GM21576 (cell line): ENCODE results near the gene MRPS31.

Source experiments
- ATAC-seq: cut with Tn5 transposase; IDR thresholded peaks from one replicate; pipeline ENCODE4 v1.9.1; 2021; ENCODE audit warnings: mild to moderate bottlenecking, moderate library complexity; ENCODE audit not compliant: unreplicated experiment

Gene MRPS31

DNA sequence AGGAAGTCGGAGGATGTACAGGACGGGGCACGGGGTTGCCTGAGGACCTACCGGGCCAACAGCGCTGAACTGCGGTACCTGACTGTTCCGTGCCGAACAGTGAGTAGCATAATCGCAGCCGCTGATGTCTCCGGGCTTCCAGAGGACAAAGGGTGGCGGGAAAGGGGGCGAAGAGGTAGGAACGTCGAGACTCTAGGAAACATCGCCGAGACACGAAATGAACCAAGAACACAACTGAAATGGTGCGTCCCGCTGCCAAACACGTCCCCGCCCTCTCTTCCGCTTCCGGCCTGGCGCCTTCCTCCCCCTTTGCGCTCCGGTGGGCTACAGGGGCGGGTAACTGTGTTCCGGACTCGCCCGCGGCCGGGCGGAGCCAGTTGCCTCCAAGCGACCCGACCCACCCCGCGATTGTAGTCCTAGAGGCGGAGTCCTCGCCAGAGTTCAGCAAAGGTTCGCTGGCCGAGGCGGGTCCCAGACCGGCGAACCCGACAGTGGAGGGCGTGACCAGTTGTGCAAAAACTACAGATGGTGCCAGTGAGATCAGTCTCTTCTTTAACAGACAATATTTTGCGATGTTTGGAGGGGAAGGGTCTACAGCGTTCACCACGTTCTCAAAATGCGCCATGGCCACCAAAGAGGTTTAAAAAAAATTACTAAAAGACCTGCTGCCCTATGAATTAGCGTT is at the start of gene MRPS31:
Gene MRPS31 (minus strand): TSS at position 257 of the 685 bp plus-strand sequence. CDS start 54 bp downstream, at position 203.
- ATAC-seq, result peak; percentile 96

- no peak for ATAC-seq
Measured at GRCh38 chr13:40819797-40820315, 48.9 kb upstream of the MRPS31 start.

DNA sequence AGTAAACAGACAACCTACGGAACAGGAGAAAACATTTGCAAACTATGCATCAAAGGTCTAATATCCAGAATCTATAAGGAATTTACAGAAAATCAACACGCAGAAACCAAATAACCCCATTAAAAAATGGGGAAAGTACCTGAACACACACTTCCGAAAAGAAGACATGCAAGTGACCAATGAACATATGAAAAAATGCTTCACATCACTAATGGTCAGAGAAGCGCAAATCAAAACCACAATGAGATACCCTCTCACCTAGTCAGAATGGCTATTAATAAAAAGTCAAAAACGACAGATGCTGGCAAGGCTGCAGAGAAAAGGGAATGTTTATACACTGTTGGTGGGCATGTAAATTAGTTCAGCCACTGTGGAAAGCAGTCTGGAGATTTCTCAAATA is 47.9 kb upstream of the MRPS31 start:
- no peak for ATAC-seq

- no peak for ATAC-seq
Measured at GRCh38 chr13:40814803-40815202, 43.8 kb upstream of the MRPS31 start.

DNA sequence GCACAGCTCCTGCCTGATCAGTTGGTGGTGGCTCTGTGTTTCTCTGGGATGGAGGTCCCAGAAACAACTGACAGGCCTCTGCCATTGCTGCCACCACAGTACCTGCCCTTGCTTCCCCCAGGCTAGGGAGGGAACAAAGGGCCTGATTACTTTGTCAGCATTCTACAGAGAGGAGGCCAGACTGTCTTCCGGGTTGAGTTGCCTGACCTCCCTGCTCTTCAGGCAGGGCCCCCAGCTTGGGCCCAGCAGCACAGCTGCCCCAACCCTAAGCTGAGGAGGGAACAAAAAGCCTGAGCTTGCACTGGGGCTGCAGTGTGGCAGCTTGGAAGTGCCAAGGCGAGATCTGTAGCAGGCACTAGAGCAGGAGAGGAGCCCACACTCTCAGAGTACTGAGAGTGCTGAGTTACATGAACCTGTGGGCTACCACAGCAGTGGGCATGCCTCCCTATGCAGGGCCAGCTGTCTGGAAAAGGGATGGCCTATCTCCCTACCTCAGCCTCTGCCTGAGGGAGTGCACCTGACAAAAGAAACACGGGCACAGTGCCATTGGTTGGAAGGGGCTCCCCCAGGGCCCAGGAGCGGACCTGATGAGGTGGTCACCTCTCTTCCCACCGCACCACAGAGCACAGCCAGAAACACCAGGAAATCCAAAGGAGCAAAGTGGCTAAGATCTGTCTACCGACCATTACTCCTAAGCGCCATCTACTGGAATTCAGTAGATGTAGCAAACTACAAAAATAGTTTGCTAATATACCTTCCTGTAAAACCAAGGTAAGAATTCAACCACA is 42.9 kb upstream of the MRPS31 start:
- no peak for ATAC-seq

DNA sequence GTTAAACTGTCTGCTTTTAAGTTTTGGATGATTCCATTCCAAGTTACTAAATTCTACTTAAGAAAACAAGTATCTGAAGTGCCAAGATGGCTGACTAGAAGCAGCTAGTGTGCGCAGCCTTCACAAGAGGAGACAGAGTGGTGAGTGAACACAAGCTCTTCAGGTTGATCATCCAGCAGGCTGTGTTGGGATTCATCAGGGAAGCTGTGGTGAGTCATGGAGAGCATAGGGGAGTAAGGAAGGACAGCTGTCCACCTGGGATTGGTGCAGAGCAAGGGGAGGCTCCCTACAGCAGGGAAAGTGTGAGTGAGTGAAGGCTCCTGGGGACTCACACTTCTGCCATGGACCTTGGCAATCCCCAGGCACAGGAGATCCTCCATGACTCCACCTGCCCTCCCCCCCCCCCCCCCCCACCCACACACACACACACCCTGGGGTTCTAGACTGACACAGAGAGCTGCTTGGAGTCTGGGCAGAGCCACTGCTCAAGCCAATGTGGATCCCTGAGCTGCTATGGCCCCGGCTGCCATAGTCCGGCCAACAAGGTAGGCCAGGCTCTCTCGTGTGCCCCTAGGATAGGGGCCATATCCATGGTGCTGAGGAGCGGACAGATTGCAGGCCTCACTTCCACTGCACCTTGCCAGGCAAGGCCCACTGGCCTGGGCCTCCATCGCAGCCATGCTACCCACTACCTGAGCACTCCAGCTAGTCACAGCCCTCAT is 41.9 kb upstream of the MRPS31 start:
- ATAC-seq, result no peak

DNA sequence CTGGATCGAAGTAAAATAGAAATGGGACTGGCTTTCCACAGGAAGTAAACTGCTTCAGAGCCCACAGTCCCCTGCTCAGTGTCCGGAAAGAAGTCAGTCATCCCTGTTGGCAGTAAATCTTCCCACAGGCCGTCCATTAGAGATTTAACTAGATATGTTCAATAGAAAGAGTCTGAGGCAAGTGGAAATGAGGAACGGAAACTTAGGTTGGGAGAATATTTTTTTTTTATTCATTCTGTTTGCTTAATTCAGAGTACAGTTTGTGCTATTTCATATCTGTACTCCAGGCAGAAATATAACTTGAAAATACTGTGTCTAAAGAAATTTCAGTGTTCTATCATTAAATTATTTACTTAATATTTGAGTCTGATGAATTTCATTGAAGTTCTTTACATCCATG is 41.1 kb upstream of the MRPS31 start:
- ATAC-seq, result no peak

DNA sequence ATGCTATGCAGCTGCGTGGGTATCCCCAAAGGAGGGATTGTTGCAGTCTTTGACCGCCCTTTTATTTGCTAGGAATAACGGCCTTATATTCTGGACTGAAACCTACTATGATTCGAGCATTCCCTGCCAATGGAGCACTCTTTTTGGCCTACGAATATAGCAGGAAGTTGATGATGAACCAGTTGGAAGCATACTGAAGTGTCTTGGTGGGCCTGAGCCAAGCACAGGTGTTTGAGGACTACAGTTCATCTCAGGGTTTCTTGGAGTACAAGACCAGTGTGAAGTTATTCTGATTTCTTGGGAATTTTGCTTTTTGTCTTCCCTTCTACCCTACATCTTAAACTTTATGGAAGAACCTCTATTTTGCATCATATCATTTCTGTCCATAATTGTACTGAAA is 38.5 kb upstream of the MRPS31 start:
- no peak for ATAC-seq

GRCh38 chr13:40806241-40806640 is 35.3 kb upstream of the MRPS31 start:
- no peak for ATAC-seq

GRCh38 chr13:40803316-40803715 is 32.3 kb upstream of the MRPS31 start:
- no peak for ATAC-seq

DNA sequence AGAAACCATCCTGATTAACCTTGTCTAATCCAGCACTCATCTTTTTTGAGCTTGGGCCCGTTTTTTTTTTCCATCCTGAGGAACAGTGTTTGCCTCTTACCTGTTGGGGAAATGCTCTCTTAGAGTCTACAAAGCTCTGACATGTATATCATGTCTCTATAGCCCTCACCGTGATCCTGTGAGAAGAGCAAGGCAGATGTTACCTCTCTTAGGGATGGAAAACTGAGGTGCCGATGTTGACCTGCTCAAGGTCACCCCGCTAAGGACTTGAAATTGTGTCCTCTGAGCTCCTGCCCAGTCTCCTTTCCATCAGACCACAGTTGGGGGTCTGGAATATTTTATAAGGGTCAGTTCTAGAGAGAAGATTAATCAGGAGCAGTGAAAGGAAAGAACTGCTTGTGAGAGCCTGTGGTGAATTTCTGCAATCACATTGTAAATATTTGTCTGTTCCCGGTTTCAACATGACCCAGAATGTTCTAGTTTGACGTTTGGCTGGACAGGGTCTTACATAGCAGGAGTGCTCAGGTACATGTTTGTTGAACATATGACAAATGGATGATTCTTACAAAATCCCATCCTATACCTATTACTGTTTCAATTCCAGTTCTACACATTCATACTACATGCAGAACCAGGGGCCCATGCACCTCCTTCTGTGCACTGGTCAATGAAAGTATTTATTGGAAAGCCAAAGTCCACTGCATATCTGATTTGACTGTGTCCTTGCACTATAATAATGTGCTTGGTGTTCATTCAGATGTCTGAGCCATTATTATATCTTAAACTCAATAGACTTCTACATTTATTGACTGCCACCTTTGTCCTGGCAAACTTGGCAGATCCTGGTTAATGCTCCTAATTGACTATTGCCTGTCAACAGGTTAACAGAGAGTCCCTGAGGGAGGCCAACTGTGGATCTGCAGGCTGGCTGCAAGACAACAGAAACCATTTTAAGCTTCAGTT is 30.5 kb upstream of the MRPS31 start:
- ATAC-seq, result no peak

DNA sequence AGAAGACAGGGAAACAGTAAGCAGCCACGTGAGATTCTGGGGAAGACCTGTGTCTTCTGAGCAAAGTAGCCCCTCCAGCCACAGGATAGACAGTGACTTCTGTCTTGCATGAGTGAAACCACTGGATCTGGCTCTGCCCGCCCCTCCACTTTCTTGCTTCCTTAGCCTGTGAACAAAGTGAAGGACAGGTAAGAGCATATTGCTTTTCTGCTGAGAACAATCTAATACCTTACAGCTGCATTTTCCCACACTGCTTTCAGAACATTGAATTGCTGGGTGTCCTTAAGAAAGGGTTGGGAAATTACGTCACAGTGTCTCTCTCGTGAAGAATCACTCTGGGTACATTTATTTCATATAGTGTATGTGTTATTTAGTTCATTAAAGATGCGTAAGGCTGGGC is 29.6 kb upstream of the MRPS31 start:
- ATAC-seq, result no peak

- no peak for ATAC-seq
Measured at GRCh38 chr13:40799508-40799907, 28.5 kb upstream of the MRPS31 start.

DNA sequence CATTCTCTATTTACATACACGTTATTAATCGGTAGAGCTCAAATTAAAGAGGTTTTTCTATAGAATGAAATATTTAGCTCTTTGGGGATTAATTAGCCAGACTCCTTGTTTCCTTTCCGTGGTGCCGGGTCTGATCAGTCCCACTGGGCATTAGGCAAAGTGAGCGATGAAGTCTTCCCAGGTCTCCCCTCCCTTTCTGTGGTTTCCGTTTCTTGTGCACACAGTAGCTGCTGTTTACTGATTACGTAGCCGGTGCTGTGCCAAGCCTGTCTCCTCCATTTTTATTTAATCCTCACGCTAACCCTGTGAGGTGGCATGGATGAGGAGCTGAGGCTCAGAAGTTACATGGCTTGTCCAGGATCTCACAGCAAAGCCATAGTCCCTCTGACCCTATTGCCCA is 27.4 kb upstream of the MRPS31 start:
- ATAC-seq, result no peak

DNA sequence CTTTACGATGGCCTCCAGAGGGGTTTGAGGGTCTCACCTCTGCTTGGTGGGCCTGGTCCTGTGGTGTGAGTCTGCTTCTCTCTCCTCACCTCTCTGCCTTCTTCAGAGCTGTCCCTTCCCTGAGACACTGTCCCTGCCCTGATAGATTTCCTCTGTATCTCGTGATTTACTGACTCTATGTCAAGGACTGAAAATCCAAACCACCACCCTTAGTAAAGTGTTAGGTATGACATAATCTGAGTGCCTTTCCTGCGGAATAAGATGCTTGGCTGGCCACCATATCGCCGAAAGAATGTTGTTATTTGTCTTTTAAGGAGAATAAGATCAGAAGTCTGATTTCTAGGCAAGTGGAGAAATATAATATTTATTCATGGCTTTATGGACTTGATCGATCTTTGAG is 25.7 kb upstream of the MRPS31 start:
- ATAC-seq, result no peak

DNA sequence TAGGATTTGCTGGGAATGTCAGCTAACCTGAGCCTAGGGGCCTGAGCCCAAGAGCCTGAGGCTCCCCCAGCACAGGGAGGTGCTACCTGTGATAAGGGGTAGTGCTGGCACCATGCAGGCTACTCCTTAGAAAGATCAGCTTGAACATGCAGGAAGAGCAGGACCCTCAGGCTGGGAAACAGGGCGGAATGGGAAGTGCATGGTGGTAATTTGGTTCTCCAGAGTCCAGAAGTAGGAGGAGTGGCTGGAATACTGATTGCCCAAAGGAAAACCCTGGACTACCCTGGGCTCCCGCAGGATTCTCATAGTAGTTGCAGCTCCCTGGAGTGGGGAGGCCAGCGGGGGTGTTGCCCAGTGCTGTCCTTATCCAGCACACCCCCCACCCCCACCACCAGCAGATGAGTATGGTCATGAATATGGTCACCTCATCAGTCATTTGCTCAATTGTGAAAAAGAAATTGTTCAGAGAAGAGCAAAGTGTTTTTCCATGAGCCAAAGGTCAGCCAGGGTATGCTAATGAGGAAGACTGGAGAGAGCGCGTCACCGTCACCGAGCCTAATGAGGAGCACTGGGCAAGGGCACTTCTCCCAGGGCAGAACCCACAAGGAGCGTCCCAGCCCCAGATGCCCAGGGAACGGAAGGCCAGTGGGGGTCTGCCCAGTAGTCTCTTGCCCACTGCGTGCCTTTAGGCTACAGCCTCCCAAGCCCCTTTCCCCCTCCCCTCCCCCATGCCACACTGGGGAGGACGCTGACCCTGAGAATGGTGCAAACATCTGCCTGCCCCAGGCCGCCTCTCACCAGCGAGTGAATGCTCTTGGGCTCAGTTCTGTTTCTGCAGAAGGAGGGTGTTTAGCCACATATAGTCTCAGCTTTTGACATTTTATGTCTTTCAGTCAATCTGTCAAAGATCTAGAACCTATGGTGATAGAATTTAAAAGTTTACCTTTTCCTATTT is 23.7 kb upstream of the MRPS31 start:
- ATAC-seq, result no peak

GRCh38 chr13:40793339-40793738 is 22.3 kb upstream of the MRPS31 start:
- ATAC-seq, result no peak

DNA sequence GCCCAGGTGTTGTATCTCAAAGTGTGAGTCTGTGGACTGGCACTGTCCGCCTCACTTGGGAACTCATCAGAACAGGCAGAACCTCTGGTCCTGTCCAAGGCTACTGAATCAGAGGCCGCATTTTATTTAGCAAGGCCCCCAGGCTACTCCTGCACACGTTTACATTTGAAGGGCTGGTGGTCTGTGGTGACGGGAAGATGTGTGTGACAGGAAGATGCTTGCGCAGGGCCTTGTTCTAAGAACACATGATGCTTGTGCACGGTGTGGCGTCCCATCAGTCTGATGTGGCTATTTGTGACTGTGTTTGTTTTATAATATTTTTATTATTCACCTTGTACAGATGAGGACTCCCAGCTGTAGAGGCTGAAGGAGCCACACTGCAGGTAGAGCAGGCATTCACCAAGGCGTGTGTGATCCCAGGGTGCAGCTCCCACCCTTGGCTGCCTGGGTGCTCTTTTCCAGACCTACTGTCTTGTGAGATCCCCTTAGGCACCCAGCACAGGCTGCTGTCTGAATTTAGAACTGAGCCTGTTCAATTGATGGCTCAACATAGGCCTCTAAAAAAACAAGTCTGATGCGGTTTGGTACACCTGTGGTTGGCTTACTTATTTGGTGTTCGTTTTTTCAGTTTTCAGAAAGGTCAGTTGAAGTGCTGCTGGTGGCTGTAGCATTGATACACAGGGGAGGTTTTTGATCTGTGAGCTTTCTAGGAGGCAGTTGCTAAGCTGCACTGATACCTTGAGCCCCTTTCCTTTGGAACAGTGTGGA is 21.5 kb upstream of the MRPS31 start:
- ATAC-seq, result peak; percentile 31
